Neural crest cell (in vitro differentiated cells): ENCODE data around the gene ENTPD3. TPM values are rescaled to one million over a fixed set of nuclear protein-coding genes. Genes with fewer than 3 reads are reported as not detected.

Experiments
- DNase-seq: peaks from one replicate; pipeline ENCODE4 v3.0.0; 2021; ENCODE audit warnings: low read depth, mixed read lengths, low spot score
- H3K27ac Mint-ChIP-seq: one replicate; pipeline ENCODE4 v1.8.0; 2021; ENCODE audit warnings: mild to moderate bottlenecking, mixed read lengths; ENCODE audit not compliant: unreplicated experiment
- H3K27me3 Mint-ChIP-seq: 2 replicates; pipeline ENCODE4 v1.8.0; 2021; ENCODE audit warnings: low read depth, mild to moderate bottlenecking, mixed read lengths
- H3K36me3 Mint-ChIP-seq: 2 replicates; pipeline ENCODE4 v1.8.0; 2021; ENCODE audit warnings: low read depth, mild to moderate bottlenecking, mixed read lengths
- H3K4me1 Mint-ChIP-seq: 2 replicates; pipeline ENCODE4 v1.8.0; 2021; ENCODE audit warnings: mixed read lengths
- H3K4me3 Mint-ChIP-seq: one replicate; pipeline ENCODE4 v1.8.0; 2021; ENCODE audit warnings: mild to moderate bottlenecking, mixed read lengths
- H3K9me3 Mint-ChIP-seq: 2 replicates; pipeline ENCODE4 v1.8.0; 2021; ENCODE audit warnings: mixed read lengths
- total RNA-seq: library from RNA; stranded (reverse); gene quantifications from 2 replicates; pipeline ENCODE4 v1.2.1, GENCODE V29; 2021
- TF ChIP-seq, protein P1 (sequence below): fragments of 200-600 bp; sonication (generic); conservative IDR thresholded peaks from 2 replicates; pipeline ENCODE4 v1.5.0; 2021; ENCODE audit warnings: antibody characterized with exemption, mild to moderate bottlenecking

Gene ENTPD3
- total RNA-seq, 1 donor from 2014 or later = not detected

DNA sequence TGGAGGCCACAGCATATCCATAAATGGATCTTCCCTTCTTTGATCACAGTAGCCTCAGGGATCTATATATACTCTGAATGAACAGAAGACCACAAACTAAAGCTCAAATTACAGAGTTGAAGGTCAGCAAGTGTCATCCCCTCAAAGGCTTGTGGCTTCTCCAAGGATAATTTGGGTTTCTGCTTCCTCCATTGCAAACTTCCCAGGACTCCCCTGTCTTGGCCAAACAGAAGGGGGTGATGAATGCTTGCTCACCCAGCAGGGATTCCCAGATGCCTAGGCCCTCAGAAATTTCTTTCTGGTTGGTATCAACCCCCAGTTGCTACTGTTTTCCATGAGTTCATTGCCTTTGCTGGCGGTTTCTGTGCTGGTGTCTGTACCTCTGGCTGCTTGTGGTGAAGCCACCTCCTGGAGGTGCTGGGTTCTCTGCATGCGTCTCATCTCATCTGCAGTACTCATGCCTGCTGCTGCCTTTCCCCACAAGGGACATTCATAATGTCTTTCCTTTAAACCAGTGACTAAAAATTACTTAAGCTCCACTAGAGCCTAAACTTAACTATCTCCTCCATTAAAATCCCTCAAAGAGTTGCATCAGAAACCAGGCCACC, 17.7 kb downstream of the ENTPD3 start:
- TF ChIP-seq, protein P1, sequence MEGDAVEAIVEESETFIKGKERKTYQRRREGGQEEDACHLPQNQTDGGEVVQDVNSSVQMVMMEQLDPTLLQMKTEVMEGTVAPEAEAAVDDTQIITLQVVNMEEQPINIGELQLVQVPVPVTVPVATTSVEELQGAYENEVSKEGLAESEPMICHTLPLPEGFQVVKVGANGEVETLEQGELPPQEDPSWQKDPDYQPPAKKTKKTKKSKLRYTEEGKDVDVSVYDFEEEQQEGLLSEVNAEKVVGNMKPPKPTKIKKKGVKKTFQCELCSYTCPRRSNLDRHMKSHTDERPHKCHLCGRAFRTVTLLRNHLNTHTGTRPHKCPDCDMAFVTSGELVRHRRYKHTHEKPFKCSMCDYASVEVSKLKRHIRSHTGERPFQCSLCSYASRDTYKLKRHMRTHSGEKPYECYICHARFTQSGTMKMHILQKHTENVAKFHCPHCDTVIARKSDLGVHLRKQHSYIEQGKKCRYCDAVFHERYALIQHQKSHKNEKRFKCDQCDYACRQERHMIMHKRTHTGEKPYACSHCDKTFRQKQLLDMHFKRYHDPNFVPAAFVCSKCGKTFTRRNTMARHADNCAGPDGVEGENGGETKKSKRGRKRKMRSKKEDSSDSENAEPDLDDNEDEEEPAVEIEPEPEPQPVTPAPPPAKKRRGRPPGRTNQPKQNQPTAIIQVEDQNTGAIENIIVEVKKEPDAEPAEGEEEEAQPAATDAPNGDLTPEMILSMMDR = no peak
- no peak for DNase-seq
- H3K36me3 Mint-ChIP-seq = no peaks in the 10 kb centered on the region
- no peaks in the 10 kb centered on the region for H3K9me3 Mint-ChIP-seq
- no peaks in the 10 kb centered on the region for H3K4me1 Mint-ChIP-seq
- H3K27me3 Mint-ChIP-seq = no peaks in the 10 kb centered on the region
- H3K27ac Mint-ChIP-seq = no peak overlapping the region
- H3K4me3 Mint-ChIP-seq = no peak overlapping the region

GRCh38 chr3:40407007-40407406, 20.0 kb downstream of the ENTPD3 start:
- Mint-ChIP-seq H3K27ac (no peak overlapping the region), H3K4me1 (no peaks in the 10 kb centered on the region), H3K9me3 (no peaks in the 10 kb centered on the region), H3K36me3 (no peaks in the 10 kb centered on the region), H3K27me3 (no peaks in the 10 kb centered on the region), H3K4me3 (no peak overlapping the region)
- DNase-seq = no peak
- TF ChIP-seq, protein P1 = no peak

GRCh38 chr3:40407611-40408010, 20.6 kb downstream of the ENTPD3 start:
- TF ChIP-seq, protein P1 = no peak
- Mint-ChIP-seq H3K4me3 (no peak overlapping the region), H3K4me1 (no peaks in the 10 kb centered on the region), H3K27me3 (peaks cover under 1% of the 10 kb centered on the region), H3K36me3 (no peaks in the 10 kb centered on the region), H3K9me3 (no peaks in the 10 kb centered on the region), H3K27ac (no peak overlapping the region)
- no peak for DNase-seq

DNA sequence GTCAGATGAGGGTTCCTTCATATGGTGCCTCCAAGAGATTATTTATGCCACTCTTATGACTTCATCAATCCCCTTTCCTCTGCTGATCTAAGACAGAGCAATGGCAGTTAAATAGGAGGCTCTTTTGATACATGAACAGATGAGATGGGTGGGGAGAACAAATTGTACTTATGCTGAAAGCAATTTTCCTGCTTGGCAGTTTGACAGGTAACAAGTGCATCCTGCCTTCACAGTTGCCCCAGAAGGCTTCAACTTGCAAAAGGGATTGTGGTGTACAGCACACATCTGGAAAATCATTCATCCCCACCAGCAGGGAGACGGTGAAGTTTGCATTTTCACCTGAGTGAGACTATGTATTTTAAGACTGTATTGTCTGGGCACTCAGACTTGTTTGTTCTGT, 27.3 kb downstream of the ENTPD3 start:
- Mint-ChIP-seq H3K9me3 (no peaks in the 10 kb centered on the region), H3K36me3 (no peaks in the 10 kb centered on the region), H3K4me1 (no peaks in the 10 kb centered on the region), H3K4me3 (no peak overlapping the region), H3K27ac (no peak overlapping the region), H3K27me3 (peaks cover 38% of the 10 kb centered on the region)
- no peak for DNase-seq
- TF ChIP-seq, protein P1 = no peak

DNA sequence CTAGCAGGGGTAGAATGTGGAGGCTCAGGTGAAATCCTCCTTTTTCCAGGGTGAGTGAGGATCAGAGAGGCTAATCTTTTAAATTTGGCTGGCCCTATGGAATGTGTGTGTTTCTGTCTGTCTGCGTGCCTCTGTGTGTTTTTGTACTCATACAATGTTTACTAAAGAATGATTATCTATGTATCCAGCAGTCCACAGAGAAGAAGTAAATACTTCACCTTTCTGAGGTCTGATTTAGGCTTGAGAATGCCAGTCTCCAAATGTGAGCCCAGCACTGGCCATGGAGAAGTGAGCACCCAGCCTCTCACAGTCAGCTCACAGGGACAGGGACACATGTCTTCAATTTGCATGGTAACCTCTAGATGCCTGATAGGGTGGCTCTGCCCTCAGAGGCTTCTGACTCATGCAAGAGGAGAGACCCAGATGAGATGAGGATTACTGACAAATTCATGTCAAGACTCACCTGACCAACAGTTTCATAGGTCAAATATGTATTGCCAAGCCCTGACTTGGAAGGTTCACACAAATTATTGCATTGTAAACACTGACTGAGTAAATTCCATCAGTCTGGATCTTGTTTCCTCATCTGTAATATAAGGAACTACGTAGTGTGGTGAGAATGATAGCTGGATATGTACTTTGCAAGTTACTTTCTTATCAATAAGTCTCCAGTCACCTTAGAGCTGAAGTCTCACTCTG, 31.0 kb downstream of the ENTPD3 start:
- TF ChIP-seq, protein P1 = no peak
- Mint-ChIP-seq H3K36me3 (no peaks in the 10 kb centered on the region), H3K27me3 (peaks cover 35% of the 10 kb centered on the region), H3K4me1 (no peaks in the 10 kb centered on the region), H3K4me3 (no peak overlapping the region), H3K27ac (no peak overlapping the region), H3K9me3 (no peaks in the 10 kb centered on the region)
- DNase-seq = no peak
